OCI-LY3 (cell line): ENCODE results near the gene MBTPS2.

Source experiments
- CTCF ChIP-seq: fragments of 200-600, 300-600 bp; sonication (generic); IDR thresholded peaks from 2 replicates; pipeline ENCODE4 v1.5.1; 2014; ENCODE audit warnings: antibody characterized with exemption, low read length, low read depth
- EZH2phosphoT487 ChIP-seq: fragments of 200-600 bp; shearing (Covaris generic); IDR thresholded peaks from 2 replicates; pipeline ENCODE4 v1.6.1; 2018; ENCODE audit warnings: antibody characterized with exemption, mixed run types, low read depth

GRCh38 chrX:21863241-21863640, 23.8 kb downstream of the MBTPS2 start:
- TF ChIP-seq CTCF (no peak), EZH2phosphoT487 (no peak)
